AG04449 (cell line): ENCODE results near the gene PPEF1.

ENCODE experiments used
- CTCF ChIA-PET: fragments of 350-600 bp; formaldehyde crosslinking; extraction: SDS; loops from one replicate; lab custom pipeline; 2021; ENCODE audit warnings: antibody characterized with exemption; lab: Yijun Ruan, JAX
- POLR2A ChIA-PET: fragments of 400-600, 350-600 bp; formaldehyde crosslinking; extraction: SDS; loops from one replicate; lab custom pipeline; 2020; ENCODE audit warnings: antibody characterized with exemption, inconsistent platforms; lab: Yijun Ruan, JAX
- DNase-seq: peaks from one replicate; pipeline ENCODE4 v3.0.0-alpha.2; 2010; ENCODE audit warnings: low read depth, low spot score
- H3K4me3 ChIP-seq: 2 replicates; pipeline ENCODE4 v1.5.1; 2011; ENCODE audit warnings: low read depth, mild to moderate bottlenecking, control low read depth, low read length
- CTCF ChIP-seq: IDR thresholded peaks from one replicate; pipeline ENCODE4 v1.5.1; 2011; ENCODE audit warnings: mild to moderate bottlenecking, moderate library complexity, low read length, control low read depth, inconsistent platforms; ENCODE audit not compliant: insufficient read depth; ENCODE audit errors: missing control alignments

PPEF1 gene

DNA sequence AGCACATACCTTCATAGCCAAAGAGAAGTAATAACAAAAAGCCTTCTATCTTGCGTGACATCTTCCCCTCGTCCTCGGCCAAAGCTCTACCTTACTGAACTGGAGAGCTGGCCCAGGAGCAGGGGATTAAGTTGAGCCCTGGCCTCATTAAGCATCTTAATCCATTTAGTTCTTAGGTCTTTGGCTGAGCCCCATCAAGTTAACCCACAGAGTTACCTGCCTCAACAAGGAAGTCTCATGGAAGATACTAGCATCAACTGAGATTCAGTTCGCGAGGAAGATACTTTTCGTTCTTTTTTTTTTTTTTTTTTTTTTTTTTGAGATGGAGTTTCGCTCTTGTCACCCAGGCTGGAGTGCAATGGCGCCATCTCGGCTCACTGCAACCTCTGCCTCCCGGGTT, 35.4 kb upstream of the PPEF1 start, which contains the start of gene RS1:
Gene RS1 (minus strand): TSS at position 101 of the 400 bp plus-strand sequence. CDS start 40 bp downstream, at position 61.
- ChIA-PET CTCF (no interaction called here), POLR2A (no interaction called here)
- DNase-seq = no peak
- TF ChIP-seq CTCF = no peak
- H3K4me3 ChIP-seq = no peak within 1 kb of the TSS

GRCh38 chrX:18674417-18674787, 33.0 kb upstream of the PPEF1 start:
- no peak for DNase-seq
- POLR2A ChIA-PET = no interaction called here
- CTCF ChIA-PET = no interaction called here
- TF ChIP-seq CTCF = no peak
- peak overlapping the region; percentile 51 for H3K4me3 ChIP-seq

DNA sequence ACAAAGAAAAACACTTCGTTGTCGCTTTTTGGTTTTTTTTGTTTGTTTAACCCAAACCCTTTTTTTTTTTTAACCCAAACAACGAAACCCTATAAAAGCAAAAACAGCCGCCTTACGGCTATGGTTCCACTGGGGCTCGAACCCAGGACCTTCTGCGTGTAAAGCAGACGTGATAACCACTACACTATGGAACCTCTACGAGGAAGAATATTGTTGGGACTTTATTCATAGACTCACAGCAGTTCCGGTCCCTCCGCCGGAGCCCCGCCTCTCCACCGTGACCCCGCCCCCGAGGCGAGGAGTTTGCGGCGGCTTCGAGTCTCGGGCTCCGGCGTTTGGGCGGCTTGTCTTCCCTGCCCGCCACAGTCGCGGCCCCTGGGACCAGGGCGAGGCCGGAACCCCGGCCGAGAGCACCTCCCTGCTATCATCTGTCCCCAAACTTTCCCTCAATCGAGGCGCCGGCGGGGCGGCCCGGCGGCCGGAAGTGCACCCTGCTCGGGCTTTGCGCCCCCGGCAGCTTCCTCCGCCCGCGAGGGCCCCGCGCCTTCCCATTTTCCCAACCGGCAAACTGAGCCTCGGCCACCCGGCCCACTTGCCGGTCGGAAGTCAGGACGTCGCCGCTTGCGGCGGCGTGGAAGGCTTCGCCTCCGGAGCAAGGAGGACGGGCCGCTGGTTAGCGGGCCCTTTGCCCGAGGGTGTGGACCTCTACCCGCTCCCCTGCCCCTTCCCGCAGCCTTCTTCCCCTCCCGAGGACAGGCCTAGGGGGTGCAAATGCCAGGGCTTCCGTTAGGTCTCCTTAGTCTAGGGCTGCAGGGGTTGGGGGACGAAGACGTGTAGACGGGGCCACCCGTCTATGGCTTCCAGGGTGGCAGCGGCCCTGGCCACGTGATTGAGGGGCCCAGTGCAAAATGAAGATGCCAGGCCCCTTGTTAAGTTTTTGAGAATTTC, 32.4 kb upstream of the PPEF1 start:
- no peak for TF ChIP-seq CTCF
- POLR2A ChIA-PET = no interaction called here
- CTCF ChIA-PET = interaction anchor here (1.0 kb wide), 1 partner anchor 10 kb away, joined by 3 read pairs; no protein-coding TSS in a partner anchor
- no peak for DNase-seq
- peak overlapping the region; percentile 61 for H3K4me3 ChIP-seq

GRCh38 chrX:18676050-18676449, 31.4 kb upstream of the PPEF1 start:
- H3K4me3 ChIP-seq = no peak overlapping the region
- TF ChIP-seq CTCF = no peak
- ChIA-PET POLR2A (no interaction called here), CTCF (interaction anchor here (1.0 kb wide), 1 partner anchor 9 kb away, joined by 3 read pairs; no protein-coding TSS in a partner anchor)
- DNase-seq = no peak

- H3K4me3 ChIP-seq = no peak overlapping the region
- POLR2A ChIA-PET = no interaction called here
- CTCF ChIA-PET = interaction anchor here (0.7 to 1.0 kb wide), 2 partner anchors 8 to 13 kb away, joined by 3 read pairs; no protein-coding TSS in a partner anchor
- TF ChIP-seq CTCF = peak; percentile 10
- no peak for DNase-seq
These were observed 31.0 kb upstream of the PPEF1 start for GRCh38 chrX:18676470-18676869.

- no peak for TF ChIP-seq CTCF
- POLR2A ChIA-PET = no interaction called here
- CTCF ChIA-PET = interaction anchor here (0.7 kb wide), 1 partner anchor 12 kb away, joined by 3 read pairs; no protein-coding TSS in a partner anchor
- DNase-seq = no peak
- H3K4me3 ChIP-seq = no peak overlapping the region
These were observed 30.1 kb upstream of the PPEF1 start for GRCh38 chrX:18677161-18677869.
